GM21786 (cell line): ENCODE measurements around the gene NFILZ.
"Not testable (repeated sequence)": the region's sequence is repeated elsewhere in the genome, so short reads cannot be mapped to it uniquely, and the experiment has no call there.

Experiments
- ATAC-seq: cut with Tn5 transposase; IDR thresholded peaks from one replicate; pipeline ENCODE4 v1.9.1; 2021; ENCODE audit not compliant: unreplicated experiment

Gene NFILZ

DNA sequence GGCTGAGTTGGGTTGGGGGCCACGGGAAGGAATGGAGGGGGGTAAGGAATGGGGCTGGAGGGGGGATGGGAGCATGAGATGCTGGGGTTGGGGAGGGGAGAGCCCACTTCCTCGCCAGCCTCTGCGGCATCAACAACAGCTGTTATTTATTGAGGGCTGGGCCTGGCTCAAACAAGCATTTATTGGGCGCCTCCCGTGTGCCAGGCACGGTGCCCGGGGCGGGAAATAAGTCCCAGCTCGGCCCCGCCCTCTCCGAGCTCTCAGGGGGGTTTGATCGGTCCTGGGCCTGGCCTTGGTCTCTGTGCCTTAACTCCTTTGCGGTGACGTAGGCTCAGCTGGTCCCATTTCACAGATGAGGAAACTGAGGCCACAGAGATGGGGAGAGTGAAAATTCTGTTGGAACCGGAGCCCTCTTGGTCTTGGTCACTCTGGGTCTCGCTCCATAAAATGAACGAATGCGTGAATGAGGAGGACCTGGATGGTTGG, 19.0 kb upstream of the NFILZ start:
- ATAC-seq: no peak

GRCh38 chr19:8611877-8612806, 18.3 kb upstream of the NFILZ start:
- ATAC-seq: no peak

- no peak for ATAC-seq
Measured at GRCh38 chr19:8612807-8613171, 17.6 kb upstream of the NFILZ start.

DNA sequence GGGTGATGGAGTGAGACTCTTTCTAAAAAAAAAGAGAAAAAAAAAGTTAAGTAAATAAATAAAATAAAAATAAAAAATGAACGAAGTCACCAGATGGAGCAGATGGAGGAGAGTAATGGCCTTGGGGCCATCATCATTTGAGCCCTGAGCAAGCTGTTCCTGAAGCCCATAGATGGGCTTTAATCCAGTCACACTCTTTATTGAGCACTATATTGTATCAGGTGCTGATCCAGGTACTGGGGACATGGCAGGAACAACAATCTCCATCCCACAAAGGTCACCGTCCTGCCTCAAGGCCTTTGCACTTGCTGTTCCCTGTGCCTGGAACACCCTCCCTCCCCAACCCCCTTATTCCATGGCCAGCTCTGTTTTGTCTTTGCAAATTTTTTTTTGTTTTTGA, 16.0 kb upstream of the NFILZ start:
- ATAC-seq: no peak

GRCh38 chr19:8615024-8615423, 15.4 kb upstream of the NFILZ start:
- ATAC-seq: no peak

GRCh38 chr19:8615813-8616596, 14.4 kb upstream of the NFILZ start:
- ATAC-seq: no peak

GRCh38 chr19:8616861-8617260, 13.6 kb upstream of the NFILZ start:
- no peak for ATAC-seq

GRCh38 chr19:8617325-8617724, 13.1 kb upstream of the NFILZ start:
- not testable (repeated sequence) for ATAC-seq

- no peak for ATAC-seq
Measured at GRCh38 chr19:8617984-8618383, 12.4 kb upstream of the NFILZ start.

DNA sequence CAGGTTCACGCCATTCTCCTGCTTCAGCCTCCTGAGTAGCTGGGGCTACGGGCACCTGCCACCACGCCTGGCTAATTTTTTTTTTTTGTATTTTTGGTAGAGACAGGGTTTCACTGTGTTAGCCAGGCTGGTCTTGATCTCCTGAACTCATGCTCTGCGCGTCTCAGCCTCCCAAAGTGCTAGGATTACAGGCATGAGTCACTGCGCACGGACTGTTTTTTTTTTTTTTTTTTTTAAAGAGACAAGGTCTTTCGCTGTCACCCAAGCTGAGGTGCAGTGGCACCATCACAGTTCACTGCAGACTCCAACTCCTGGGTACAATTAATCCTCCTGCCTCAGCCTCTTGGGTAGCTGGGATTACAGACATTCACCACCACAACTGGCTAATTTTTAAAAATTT, 11.7 kb upstream of the NFILZ start:
- ATAC-seq: no peak

GRCh38 chr19:8622886-8623285, 7.5 kb upstream of the NFILZ start:
- not testable (repeated sequence) for ATAC-seq

DNA sequence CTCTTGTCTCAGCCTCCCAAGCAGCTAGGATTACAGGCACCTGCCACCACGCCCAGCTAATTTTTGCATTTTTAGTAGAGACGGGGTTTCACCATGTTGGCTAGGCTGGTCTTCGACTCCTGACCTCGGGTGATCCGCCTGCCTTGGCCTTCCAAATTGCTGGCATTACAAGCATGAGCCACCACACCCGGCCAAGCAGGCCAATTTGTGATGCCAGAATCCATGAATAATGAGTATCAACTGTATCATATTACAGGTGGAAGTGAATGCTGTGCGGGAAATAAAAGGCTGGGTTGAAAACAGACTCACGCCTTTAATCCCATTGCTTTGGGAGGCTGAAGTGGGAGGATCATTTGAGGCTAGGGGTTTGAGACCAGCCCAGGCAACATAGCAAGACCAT, 3.6 kb upstream of the NFILZ start:
- ATAC-seq: no peak

DNA sequence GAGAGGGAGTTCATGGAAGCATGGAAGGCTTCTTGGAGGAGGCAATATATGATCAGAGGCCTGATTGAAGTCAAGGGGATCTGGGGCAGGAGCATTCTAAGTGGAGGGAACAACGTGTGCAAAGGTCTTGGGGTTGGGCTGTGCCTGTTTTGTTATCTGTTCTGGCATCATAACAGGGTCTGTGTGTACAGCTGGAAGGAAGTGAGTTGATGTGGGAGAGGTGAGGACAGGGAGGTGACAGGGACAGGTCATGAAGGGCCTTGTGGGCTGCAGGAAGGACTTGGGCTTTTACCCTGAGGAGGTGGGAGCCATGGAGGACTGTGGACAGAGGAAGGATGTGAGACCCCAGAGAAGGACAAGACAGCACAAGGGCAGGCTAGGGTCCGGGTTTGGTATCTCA, 1.2 kb upstream of the NFILZ start:
- ATAC-seq: no peak

GRCh38 chr19:8630796-8631424, 477 bp downstream of the NFILZ start:
- ATAC-seq: no peak

GRCh38 chr19:8631425-8631819, 989 bp downstream of the NFILZ start:
- no peak for ATAC-seq

GRCh38 chr19:8635422-8635821, 5.0 kb downstream of the NFILZ start:
- no peak for ATAC-seq

GRCh38 chr19:8637070-8637469, 6.6 kb downstream of the NFILZ start:
- ATAC-seq: not testable (repeated sequence)

DNA sequence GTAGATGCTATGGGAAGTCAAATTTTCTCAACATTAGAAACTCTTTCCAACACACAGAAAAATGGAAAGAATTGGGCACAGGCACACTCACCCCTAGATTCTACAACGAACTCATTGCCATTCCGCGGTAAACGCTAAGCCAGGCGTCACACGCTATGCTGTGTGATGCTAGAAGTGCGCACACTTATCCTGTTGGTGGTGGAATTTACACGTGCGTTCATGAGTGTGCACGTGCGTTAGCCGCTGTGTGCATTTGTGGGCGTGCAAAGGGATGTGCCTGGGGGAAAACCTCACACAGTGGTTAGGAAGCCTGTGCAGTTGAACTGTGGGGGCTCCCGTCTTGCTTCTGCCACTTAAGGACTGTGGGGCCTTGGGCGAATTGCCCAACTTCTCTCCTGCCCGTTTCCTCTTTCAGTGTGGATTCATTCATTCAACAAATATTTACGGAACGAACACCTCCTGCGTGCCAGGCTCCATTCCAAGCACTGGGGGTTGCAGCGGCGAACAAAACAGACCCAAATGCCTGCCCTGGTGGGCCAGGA, 7.7 kb downstream of the NFILZ start:
- no peak for ATAC-seq

GRCh38 chr19:8639821-8640401, 9.5 kb downstream of the NFILZ start:
- no peak for ATAC-seq

GRCh38 chr19:8640402-8641004, 10.1 kb downstream of the NFILZ start:
- no peak for ATAC-seq
